KMS-11 (cell line): ENCODE measurements around the gene NAALAD2.

Experiments
- H2AFZ ChIP-seq: fragments of 200-600 bp; sonication (generic); 2 replicates; pipeline ENCODE4 v1.6.1; 2016; ENCODE audit warnings: antibody characterized with exemption, mixed run types, low read depth
- H3K27ac ChIP-seq: fragments of 200-600 bp; sonication (generic); 2 replicates; pipeline ENCODE4 v1.6.1; 2016; ENCODE audit warnings: mild to moderate bottlenecking, mixed run types
- H3K27me3 ChIP-seq: fragments of 200-600 bp; sonication (generic); 2 replicates; pipeline ENCODE4 v1.6.1; 2017; ENCODE audit warnings: mild to moderate bottlenecking, low read depth, mixed run types, moderate library complexity; ENCODE audit not compliant: insufficient read depth
- H3K36me3 ChIP-seq: fragments of 200-600 bp; sonication (generic); 2 replicates; pipeline ENCODE4 v1.6.1; 2017; ENCODE audit warnings: mild to moderate bottlenecking, mixed run types; ENCODE audit not compliant: insufficient read depth
- H3K4me1 ChIP-seq: fragments of 200-600 bp; sonication (generic); 2 replicates; pipeline ENCODE4 v1.6.1; 2016; ENCODE audit warnings: mild to moderate bottlenecking, low read depth, mixed run types; ENCODE audit not compliant: poor library complexity, severe bottlenecking
- H3K4me2 ChIP-seq: fragments of 200-600 bp; sonication (generic); 2 replicates; pipeline ENCODE4 v1.7.0; 2016; ENCODE audit warnings: mild to moderate bottlenecking, mixed run types
- H3K4me3 ChIP-seq: fragments of 200-600 bp; sonication (generic); IDR thresholded peaks from 2 replicates; pipeline ENCODE4 v1.6.1; 2017; ENCODE audit warnings: low read depth, low read length, mixed read lengths; ENCODE audit not compliant: insufficient read depth
- H3K79me2 ChIP-seq: fragments of 200-600 bp; sonication (generic); 2 replicates; pipeline ENCODE4 v1.6.1; 2016; ENCODE audit warnings: low read depth, mixed run types; ENCODE audit not compliant: insufficient read depth
- H3K9ac ChIP-seq: fragments of 200-600 bp; sonication (generic); 2 replicates; pipeline ENCODE4 v1.6.1; 2016; ENCODE audit warnings: mild to moderate bottlenecking, mixed run types
- H4K20me1 ChIP-seq: fragments of 200-600 bp; sonication (generic); 2 replicates; pipeline ENCODE4 v1.6.1; 2016; ENCODE audit warnings: mild to moderate bottlenecking, mixed run types; ENCODE audit not compliant: insufficient read depth
- TF ChIP-seq, protein P1 (sequence below): fragments of 200-600 bp; sonication (generic); conservative IDR thresholded peaks from 2 replicates; pipeline ENCODE4 v1.6.1; 2017; ENCODE audit warnings: low read depth, mild to moderate bottlenecking, antibody characterized with exemption, low read length, moderate library complexity, mixed read lengths

NAALAD2 gene

DNA sequence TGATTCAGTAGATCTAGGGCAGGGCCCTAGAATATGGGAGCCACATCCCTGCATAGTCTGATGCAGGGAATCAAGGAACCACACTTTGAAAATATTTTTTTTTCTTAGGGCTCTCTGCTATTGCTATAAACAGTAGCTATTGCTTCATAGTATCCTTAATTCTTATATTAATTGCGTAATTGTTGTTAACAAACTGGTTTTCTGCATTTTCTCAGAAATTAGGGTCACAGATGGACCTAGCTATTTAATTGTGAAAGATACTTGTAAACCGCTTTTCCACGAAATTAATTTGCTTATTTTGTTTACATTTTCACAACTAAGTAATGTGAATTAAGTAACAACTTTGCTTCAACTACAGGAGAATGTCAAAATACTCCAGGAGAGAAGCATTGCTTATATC lies 34.1 kb downstream of the NAALAD2 start:
- Histone ChIP-seq H3K27ac (no peak overlapping the region), H3K4me1 (no peaks in the 10 kb centered on the region), H3K79me2 (no peaks in the 10 kb centered on the region), H3K9ac (no peak overlapping the region), H3K27me3 (no peaks in the 10 kb centered on the region), H3K4me2 (no peak overlapping the region), H3K4me3 (no peak overlapping the region), H3K36me3 (no peaks in the 10 kb centered on the region), H2AFZ (no peak overlapping the region), H4K20me1 (no peaks in the 10 kb centered on the region)
- TF ChIP-seq, protein P1, sequence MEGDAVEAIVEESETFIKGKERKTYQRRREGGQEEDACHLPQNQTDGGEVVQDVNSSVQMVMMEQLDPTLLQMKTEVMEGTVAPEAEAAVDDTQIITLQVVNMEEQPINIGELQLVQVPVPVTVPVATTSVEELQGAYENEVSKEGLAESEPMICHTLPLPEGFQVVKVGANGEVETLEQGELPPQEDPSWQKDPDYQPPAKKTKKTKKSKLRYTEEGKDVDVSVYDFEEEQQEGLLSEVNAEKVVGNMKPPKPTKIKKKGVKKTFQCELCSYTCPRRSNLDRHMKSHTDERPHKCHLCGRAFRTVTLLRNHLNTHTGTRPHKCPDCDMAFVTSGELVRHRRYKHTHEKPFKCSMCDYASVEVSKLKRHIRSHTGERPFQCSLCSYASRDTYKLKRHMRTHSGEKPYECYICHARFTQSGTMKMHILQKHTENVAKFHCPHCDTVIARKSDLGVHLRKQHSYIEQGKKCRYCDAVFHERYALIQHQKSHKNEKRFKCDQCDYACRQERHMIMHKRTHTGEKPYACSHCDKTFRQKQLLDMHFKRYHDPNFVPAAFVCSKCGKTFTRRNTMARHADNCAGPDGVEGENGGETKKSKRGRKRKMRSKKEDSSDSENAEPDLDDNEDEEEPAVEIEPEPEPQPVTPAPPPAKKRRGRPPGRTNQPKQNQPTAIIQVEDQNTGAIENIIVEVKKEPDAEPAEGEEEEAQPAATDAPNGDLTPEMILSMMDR: no peak

DNA sequence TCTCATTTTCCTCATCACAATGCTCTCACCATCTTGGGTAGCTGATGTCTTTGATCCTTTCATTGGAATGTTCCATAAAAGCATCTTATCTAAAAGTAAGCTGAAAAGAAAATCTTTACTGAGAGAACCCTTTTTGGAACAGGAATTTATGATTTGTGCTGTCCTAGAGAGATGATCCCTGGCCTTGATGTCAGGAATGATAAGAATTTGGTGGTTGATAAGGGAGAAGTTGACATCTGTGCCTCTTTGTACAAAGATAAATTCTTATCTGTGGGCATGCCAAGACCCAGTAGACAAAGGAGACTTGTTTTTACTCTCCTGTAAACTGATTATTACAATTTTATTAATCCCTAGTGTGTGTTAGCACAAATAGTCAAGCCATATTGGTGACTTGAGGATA lies 36.9 kb downstream of the NAALAD2 start:
- no peaks in the 10 kb centered on the region for H3K36me3 ChIP-seq
- TF ChIP-seq, protein P1: no peak
- H3K27me3 ChIP-seq: no peaks in the 10 kb centered on the region
- H3K9ac ChIP-seq: no peak overlapping the region
- H2AFZ ChIP-seq: no peak overlapping the region
- H3K4me2 ChIP-seq: no peak overlapping the region
- no peaks in the 10 kb centered on the region for H3K79me2 ChIP-seq
- no peak overlapping the region for H3K27ac ChIP-seq
- H4K20me1 ChIP-seq: no peaks in the 10 kb centered on the region
- H3K4me3 ChIP-seq: no peak overlapping the region
- no peaks in the 10 kb centered on the region for H3K4me1 ChIP-seq

DNA sequence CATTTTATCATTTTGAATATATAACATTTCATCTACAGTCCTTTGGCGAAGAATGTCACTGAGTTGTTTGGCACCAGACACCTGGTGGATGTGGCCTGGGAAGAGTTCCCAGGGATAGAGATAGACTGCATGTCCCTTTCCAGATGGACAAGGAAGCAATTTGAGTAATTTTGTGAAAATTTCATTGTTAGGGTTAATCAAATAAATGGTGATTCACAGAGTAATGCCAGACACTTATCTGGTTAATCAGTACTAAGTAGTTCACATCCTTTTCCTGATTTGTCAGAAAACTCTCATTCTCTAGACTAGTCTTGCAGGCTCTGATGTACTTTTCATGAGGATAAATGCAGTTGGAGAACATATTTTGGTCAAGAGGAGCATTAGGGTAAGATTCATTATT lies 41.6 kb downstream of the NAALAD2 start:
- Histone ChIP-seq H3K36me3 (no peaks in the 10 kb centered on the region), H3K9ac (no peak overlapping the region), H3K4me3 (no peak overlapping the region), H2AFZ (no peak overlapping the region), H3K4me1 (no peaks in the 10 kb centered on the region), H3K4me2 (no peak overlapping the region), H3K27ac (no peak overlapping the region), H4K20me1 (no peaks in the 10 kb centered on the region), H3K79me2 (no peaks in the 10 kb centered on the region), H3K27me3 (no peaks in the 10 kb centered on the region)
- TF ChIP-seq, protein P1: no peak

DNA sequence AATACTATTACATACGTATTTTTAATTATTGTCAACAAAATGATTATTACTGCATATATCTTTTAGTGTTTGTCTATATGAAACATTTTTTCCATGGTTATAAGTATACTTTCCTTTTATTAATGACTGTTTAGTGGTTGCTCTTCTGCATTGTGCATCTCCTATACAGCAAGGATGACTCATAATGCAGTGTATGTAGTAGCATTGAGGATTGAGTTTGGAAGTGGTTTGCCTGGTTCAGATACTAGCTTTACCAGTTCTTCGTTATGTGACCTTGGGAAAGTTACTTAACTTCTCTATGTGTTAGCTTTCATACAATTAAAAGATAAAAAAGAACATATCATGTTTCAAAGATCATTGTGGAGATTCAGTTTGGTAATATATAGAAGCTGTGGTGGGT lies 44.3 kb downstream of the NAALAD2 start:
- no peaks in the 10 kb centered on the region for H3K27me3 ChIP-seq
- no peaks in the 10 kb centered on the region for H3K36me3 ChIP-seq
- H3K79me2 ChIP-seq: no peaks in the 10 kb centered on the region
- no peak overlapping the region for H3K4me2 ChIP-seq
- H3K4me3 ChIP-seq: no peak overlapping the region
- no peaks in the 10 kb centered on the region for H3K4me1 ChIP-seq
- no peaks in the 10 kb centered on the region for H4K20me1 ChIP-seq
- no peak overlapping the region for H3K9ac ChIP-seq
- TF ChIP-seq, protein P1: no peak
- no peak overlapping the region for H2AFZ ChIP-seq
- H3K27ac ChIP-seq: no peak overlapping the region
